Activated T-helper 17 cell treated with anti-CD3 and anti-CD28 coated beads, Interleukin-2, amount 50 U/mL, for 72 hours (primary cell): ENCODE results near the gene PAQR6. TPM values are rescaled to one million over a fixed set of nuclear protein-coding genes. Genes with fewer than 3 reads are reported as not detected.

Experiments used
- ATAC-seq: fragments of 150-1000 bp; cut with Tn5 transposase; replicated peaks from 2 replicates; pipeline ENCODE4 v1.10.0; 2021; ENCODE audit warnings: mild to moderate bottlenecking, moderate library complexity
- H3K27ac Mint-ChIP-seq: one replicate; pipeline ENCODE4 v1.8.0; 2022; ENCODE audit warnings: mixed read lengths
- H3K27me3 Mint-ChIP-seq: one replicate; pipeline ENCODE4 v1.8.0; 2022; ENCODE audit warnings: mixed read lengths
- H3K36me3 Mint-ChIP-seq: one replicate; pipeline ENCODE4 v1.8.0; 2022; ENCODE audit warnings: low read depth, mild to moderate bottlenecking, mixed read lengths
- H3K4me1 Mint-ChIP-seq: one replicate; pipeline ENCODE4 v1.8.0; 2022; ENCODE audit warnings: mixed read lengths
- H3K4me3 Mint-ChIP-seq: one replicate; pipeline ENCODE4 v1.8.0; 2022; ENCODE audit warnings: mild to moderate bottlenecking, mixed read lengths
- H3K9me3 Mint-ChIP-seq: one replicate; pipeline ENCODE4 v1.8.0; 2022; ENCODE audit warnings: mixed read lengths
- total RNA-seq, 2 donors: library from RNA; stranded (reverse); gene quantifications; one replicate each; pipeline ENCODE4 v1.2.3, GENCODE V29; 2022

Gene PAQR6
- total RNA-seq, 2 donors from 2014 or later, result 8.0 to 10.9 TPM

DNA sequence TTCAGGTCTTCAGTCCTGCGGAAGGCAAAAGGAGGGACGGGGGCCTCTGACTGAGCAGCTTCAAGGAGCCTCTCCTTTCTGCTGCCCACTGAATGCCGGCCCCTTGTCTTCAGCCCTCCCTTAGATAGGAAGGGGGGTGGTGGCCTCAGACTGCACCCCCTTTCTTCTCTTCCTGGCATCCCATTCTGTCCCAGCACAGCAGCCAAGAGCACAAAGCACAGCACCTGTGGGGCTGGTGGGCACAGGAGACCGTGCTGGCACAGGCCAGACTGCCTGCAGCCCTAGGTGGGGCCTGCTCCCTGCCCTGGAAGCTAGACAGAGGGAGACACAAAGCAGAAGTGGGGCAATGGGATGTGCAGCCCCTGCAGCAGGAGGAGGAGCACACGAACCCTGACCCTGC lies 1.7 kb upstream of the PAQR6 start:
- H3K4me1 Mint-ChIP-seq, result peaks cover 23% of the 10 kb centered on the region
- ATAC-seq, result no peak
- no peak overlapping the region for H3K27ac Mint-ChIP-seq
- H3K27me3 Mint-ChIP-seq, result no peaks in the 10 kb centered on the region
- no peaks in the 10 kb centered on the region for H3K9me3 Mint-ChIP-seq
- H3K36me3 Mint-ChIP-seq, result peaks cover 44% of the 10 kb centered on the region
- H3K4me3 Mint-ChIP-seq, result no peak overlapping the region

DNA sequence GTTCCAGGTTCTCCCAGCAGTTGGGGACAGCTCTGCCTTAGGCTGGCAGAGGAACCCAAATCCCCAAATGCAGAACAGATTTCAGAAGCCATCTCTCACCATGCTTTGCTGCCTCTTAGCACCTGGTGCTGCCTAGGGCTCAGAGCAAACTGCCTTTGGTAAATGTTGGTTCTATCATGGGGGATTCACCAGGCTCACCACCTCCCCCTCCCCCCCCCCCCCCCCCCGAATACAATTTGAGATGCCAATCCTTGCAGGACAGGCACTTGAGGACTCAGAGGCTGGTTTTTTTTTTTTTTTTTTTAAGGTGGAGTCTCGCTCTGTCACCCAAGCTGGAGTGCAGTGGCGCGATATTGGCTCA lies 447 bp upstream of the PAQR6 start:
- no peak overlapping the region for H3K4me3 Mint-ChIP-seq
- no peak overlapping the region for H3K27ac Mint-ChIP-seq
- peaks cover 18% of the 10 kb centered on the region for H3K4me1 Mint-ChIP-seq
- no peaks in the 10 kb centered on the region for H3K27me3 Mint-ChIP-seq
- peaks cover 31% of the 10 kb centered on the region for H3K36me3 Mint-ChIP-seq
- H3K9me3 Mint-ChIP-seq, result no peaks in the 10 kb centered on the region
- no peak for ATAC-seq

DNA sequence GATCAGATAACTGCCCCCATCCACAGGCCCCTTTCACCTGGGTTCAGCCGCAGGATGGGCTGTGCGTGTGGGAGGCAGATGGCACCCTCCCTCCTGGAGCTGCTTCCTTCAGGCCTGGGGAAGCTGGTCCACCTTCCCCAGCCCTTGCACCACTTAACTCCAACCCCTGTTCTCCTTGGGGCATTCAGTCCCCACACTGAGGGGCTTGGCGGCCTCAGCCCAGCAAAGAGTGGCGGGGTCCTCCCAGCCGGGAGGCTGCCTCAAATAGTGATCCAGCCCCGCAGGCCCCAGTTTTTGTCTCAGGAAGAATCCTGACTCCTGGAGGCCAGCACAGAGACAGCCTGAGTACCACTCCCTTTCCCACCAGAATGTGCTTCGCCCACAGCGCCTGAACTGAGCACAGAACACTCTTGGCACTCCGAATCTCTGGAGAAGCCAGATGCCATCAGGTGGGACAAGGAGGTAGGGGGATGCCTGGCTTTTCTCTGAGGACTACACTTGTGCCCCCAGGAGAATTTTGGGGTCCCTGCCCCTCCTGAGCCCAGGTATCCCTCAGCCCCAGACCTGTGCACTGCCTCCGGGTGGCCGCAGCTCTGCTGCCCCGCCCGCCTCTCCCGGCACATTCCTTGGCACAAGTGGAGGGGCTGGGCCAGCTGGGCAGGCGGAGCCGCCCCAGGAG lies 936 bp downstream of the PAQR6 start:
- ATAC-seq, result no peak
- Mint-ChIP-seq H3K4me1 (peaks cover 14% of the 10 kb centered on the region), H3K36me3 (peaks cover 17% of the 10 kb centered on the region), H3K27ac (no peak overlapping the region), H3K4me3 (peak overlapping the region; percentile 83), H3K27me3 (no peaks in the 10 kb centered on the region), H3K9me3 (no peaks in the 10 kb centered on the region)

DNA sequence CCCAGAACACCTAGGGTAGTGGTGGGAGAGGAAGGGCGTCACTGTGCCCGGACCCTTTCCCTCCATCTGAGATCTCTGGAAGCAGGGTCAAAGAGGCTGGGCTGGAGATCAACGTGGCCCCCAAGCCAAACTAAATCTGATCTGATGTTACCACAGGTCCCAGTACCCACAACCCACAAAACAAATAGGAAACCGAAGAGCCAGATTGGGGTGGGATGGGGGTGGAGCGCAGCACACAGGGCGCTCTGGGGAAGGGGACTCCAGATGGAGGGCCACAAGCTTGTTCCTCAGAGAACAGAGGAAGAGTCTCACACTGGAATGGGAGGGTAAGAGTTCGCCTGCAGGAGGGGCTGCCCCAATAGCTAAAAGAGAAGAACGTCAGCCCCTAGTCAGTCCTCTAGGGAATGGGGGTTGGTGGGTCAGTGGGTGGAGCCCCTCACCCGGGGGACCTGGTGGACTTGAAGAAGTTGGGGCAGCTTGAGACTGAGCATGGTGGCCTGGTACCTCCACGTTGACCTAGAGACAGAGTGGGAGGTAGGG lies 1.5 kb downstream of the PAQR6 start:
- peaks cover 11% of the 10 kb centered on the region for H3K36me3 Mint-ChIP-seq
- peak overlapping the region; percentile 83 for H3K4me3 Mint-ChIP-seq
- H3K9me3 Mint-ChIP-seq, result no peaks in the 10 kb centered on the region
- peak overlapping the region; percentile 28 for H3K27ac Mint-ChIP-seq
- peaks cover 14% of the 10 kb centered on the region for H3K4me1 Mint-ChIP-seq
- no peaks in the 10 kb centered on the region for H3K27me3 Mint-ChIP-seq
- no peak for ATAC-seq

DNA sequence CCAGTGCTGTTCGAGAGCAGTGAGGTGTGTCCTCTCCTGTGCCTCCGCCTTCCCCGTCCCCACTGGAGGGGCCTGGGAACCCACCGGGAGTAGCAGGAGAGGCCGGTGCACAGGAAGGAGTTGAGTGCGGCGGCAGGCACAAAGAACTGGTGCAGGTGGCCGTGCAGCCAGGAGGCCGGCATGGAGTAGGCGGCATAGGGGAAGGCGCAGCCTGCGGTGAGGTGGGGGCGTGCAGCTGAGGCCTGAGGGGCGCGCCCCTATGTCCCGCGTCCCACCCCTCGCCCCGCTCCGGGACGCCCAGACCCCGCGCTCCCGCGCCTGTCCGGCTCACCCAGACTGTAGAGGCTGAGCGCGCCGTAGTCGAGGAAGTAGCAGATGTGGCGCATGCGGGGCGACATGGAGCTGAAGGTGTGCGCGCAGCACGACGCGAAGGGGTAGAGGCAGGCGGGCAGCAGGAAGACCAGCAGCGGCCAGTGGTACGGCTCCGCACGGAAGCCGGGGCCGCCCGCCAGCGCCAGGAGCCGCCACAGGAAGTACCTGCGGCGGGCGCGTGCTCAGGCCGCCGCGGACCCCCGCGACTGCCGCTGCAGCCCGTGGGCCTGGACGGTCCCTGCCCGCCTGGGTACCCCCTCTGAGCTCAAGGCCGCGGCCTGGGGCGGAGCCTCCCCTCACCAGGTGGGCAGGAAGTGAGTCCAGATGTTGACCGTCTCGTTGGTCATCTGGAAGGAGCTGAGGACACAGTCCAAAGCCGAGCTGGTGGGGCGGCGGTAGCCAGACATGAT lies 2.2 kb downstream of the PAQR6 start:
- no peaks in the 10 kb centered on the region for H3K9me3 Mint-ChIP-seq
- H3K27me3 Mint-ChIP-seq, result no peaks in the 10 kb centered on the region
- peak; percentile 58 for ATAC-seq
- H3K4me1 Mint-ChIP-seq, result peaks cover 14% of the 10 kb centered on the region
- H3K4me3 Mint-ChIP-seq, result peak overlapping the region; percentile 83
- peak overlapping the region; percentile 84 for H3K27ac Mint-ChIP-seq
- H3K36me3 Mint-ChIP-seq, result peaks cover 11% of the 10 kb centered on the region

DNA sequence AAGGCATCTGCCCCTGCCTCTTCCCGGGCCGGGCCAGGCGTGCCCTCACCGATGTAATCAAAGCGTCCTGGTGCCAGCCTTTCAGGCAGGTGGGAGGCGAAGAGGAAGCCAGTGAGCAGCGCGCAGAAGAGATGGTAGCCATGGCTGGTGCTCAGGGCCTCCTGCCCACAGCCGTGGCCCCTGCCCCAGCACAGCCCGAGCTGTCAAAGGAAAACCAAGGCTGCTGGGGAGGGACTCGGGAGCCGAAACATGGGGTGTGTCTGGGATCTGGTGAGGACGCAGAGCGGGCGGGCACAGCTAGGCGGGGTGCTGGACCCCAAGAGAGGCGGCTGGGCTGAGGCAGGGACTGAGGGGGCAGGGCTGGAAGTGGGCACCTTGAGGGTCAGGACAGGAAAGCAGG lies 3.1 kb downstream of the PAQR6 start:
- peaks cover 14% of the 10 kb centered on the region for H3K4me1 Mint-ChIP-seq
- no peak for ATAC-seq
- no peaks in the 10 kb centered on the region for H3K9me3 Mint-ChIP-seq
- H3K27ac Mint-ChIP-seq, result peak overlapping the region; percentile 84
- H3K27me3 Mint-ChIP-seq, result no peaks in the 10 kb centered on the region
- peaks cover 12% of the 10 kb centered on the region for H3K36me3 Mint-ChIP-seq
- H3K4me3 Mint-ChIP-seq, result peak overlapping the region; percentile 83

GRCh38 chr1:156244126-156244525 lies 3.7 kb downstream of the PAQR6 start:
- H3K27me3 Mint-ChIP-seq, result no peaks in the 10 kb centered on the region
- no peaks in the 10 kb centered on the region for H3K9me3 Mint-ChIP-seq
- peak overlapping the region; percentile 39 for H3K27ac Mint-ChIP-seq
- peaks cover 14% of the 10 kb centered on the region for H3K4me1 Mint-ChIP-seq
- H3K36me3 Mint-ChIP-seq, result peaks cover 17% of the 10 kb centered on the region
- no peak for ATAC-seq
- peak overlapping the region; percentile 83 for H3K4me3 Mint-ChIP-seq

DNA sequence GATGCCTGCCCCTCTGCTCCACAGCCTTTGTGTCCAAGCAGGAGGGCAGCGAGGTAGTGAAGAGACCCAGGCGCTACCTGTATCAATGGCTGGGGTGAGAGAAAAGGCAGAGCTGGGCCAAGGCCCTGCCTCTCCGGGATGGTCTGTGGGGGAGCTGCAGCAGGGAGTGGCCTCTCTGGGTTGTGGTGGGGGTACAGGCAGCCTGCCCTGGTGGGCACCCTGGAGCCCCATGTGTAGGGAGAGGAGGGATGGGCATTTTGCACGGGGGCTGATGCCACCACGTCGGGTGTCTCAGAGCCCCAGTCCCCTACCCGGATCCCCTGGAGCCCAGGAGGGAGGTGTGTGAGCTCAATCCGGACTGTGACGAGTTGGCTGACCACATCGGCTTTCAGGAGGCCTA lies 5.1 kb downstream of the PAQR6 start:
- no peaks in the 10 kb centered on the region for H3K9me3 Mint-ChIP-seq

DNA sequence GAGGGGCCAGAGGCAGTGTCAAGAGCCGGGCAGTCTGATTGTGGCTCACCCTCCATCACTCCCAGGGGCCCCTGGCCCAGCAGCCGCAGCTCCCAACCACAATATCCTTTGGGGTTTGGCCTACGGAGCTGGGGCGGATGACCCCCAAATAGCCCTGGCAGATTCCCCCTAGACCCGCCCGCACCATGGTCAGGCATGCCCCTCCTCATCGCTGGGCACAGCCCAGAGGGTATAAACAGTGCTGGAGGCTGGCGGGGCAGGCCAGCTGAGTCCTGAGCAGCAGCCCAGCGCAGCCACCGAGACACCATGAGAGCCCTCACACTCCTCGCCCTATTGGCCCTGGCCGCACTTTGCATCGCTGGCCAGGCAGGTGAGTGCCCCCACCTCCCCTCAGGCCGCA lies 5.9 kb downstream of the PAQR6 start, which contains the start of gene BGLAP:
BGLAP (plus strand) TSS at position 259 of the 400 bp plus-strand sequence; CDS start at position 307, 48 bp downstream.
- H3K36me3 Mint-ChIP-seq, result peaks cover 39% of the 10 kb centered on the region
- no peaks in the 10 kb centered on the region for H3K27me3 Mint-ChIP-seq
- ATAC-seq, result no peak
- peak within 1 kb of the TSS; percentile 39 for H3K27ac Mint-ChIP-seq
- H3K9me3 Mint-ChIP-seq, result no peaks in the 10 kb centered on the region
- no peak within 1 kb of the TSS for H3K4me3 Mint-ChIP-seq
- H3K4me1 Mint-ChIP-seq, result peaks cover 14% of the 10 kb centered on the region

More for the DNA sequence above, 5.1 kb downstream of the PAQR6 start:
- no peak overlapping the region for H3K4me3 Mint-ChIP-seq
- peak overlapping the region; percentile 39 for H3K27ac Mint-ChIP-seq
- peaks cover 31% of the 10 kb centered on the region for H3K36me3 Mint-ChIP-seq
- no peaks in the 10 kb centered on the region for H3K27me3 Mint-ChIP-seq
- H3K4me1 Mint-ChIP-seq, result peaks cover 14% of the 10 kb centered on the region
- ATAC-seq, result no peak

- no peaks in the 10 kb centered on the region for H3K9me3 Mint-ChIP-seq
- peak overlapping the region; percentile 20 for H3K27ac Mint-ChIP-seq
- peaks cover 14% of the 10 kb centered on the region for H3K4me1 Mint-ChIP-seq
- no peak for ATAC-seq
- no peak overlapping the region for H3K4me3 Mint-ChIP-seq
- H3K36me3 Mint-ChIP-seq, result peaks cover 45% of the 10 kb centered on the region
- no peaks in the 10 kb centered on the region for H3K27me3 Mint-ChIP-seq
These were observed 6.5 kb downstream of the PAQR6 start for GRCh38 chr1:156241311-156241811.

DNA sequence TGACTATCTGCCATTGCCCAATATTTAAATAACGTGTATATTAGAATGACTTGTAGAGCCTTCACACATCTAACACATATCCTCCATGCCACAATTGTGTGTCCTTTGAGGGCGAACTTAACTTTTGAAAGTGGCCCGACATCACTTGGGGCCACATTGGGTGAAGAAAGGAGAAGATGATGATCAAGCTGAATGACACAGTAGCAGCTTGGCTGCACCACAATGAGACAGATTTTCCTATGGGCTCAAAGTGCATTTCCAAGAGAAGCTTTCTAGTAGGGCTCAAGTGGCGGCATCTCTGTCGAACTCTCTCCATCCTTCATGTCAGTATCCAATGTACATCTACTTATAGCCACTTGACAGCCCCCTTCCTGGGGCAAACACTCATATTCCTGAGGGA lies 9.6 kb downstream of the PAQR6 start:
- no peaks in the 10 kb centered on the region for H3K27me3 Mint-ChIP-seq
- no peaks in the 10 kb centered on the region for H3K9me3 Mint-ChIP-seq
- H3K27ac Mint-ChIP-seq, result no peak overlapping the region
- no peaks in the 10 kb centered on the region for H3K4me1 Mint-ChIP-seq
- no peak overlapping the region for H3K4me3 Mint-ChIP-seq
- peaks cover 76% of the 10 kb centered on the region for H3K36me3 Mint-ChIP-seq
- no peak for ATAC-seq

DNA sequence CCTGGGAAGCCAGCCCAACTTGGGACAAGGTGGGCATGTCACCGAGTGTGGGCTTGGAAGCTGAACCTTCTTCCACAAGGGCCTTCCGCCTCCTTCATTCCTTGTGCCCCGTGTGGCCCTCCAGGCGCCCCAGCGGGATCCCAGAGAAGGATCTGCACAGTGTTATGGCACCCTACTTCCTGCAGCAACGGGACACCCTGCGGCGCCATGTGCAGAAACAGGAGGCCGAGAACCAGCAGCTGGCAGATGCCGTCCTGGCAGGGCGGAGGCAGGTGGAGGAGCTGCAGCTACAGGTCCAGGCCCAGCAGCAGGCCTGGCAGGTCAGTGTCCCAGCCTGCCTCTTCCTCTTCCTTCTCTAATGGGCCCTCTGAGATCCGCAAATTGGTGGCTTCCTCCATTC lies 11.7 kb downstream of the PAQR6 start:
- no peak overlapping the region for H3K4me3 Mint-ChIP-seq
- peaks cover 77% of the 10 kb centered on the region for H3K36me3 Mint-ChIP-seq
- no peaks in the 10 kb centered on the region for H3K27me3 Mint-ChIP-seq
- no peaks in the 10 kb centered on the region for H3K4me1 Mint-ChIP-seq
- ATAC-seq, result no peak
- H3K9me3 Mint-ChIP-seq, result no peaks in the 10 kb centered on the region
- no peak overlapping the region for H3K27ac Mint-ChIP-seq

- Mint-ChIP-seq H3K4me1 (no peaks in the 10 kb centered on the region), H3K27me3 (no peaks in the 10 kb centered on the region), H3K27ac (no peak overlapping the region), H3K36me3 (peaks cover 75% of the 10 kb centered on the region), H3K9me3 (no peaks in the 10 kb centered on the region), H3K4me3 (no peak overlapping the region)
- no peak for ATAC-seq
These were observed 14.3 kb downstream of the PAQR6 start for GRCh38 chr1:156233426-156234127.

DNA sequence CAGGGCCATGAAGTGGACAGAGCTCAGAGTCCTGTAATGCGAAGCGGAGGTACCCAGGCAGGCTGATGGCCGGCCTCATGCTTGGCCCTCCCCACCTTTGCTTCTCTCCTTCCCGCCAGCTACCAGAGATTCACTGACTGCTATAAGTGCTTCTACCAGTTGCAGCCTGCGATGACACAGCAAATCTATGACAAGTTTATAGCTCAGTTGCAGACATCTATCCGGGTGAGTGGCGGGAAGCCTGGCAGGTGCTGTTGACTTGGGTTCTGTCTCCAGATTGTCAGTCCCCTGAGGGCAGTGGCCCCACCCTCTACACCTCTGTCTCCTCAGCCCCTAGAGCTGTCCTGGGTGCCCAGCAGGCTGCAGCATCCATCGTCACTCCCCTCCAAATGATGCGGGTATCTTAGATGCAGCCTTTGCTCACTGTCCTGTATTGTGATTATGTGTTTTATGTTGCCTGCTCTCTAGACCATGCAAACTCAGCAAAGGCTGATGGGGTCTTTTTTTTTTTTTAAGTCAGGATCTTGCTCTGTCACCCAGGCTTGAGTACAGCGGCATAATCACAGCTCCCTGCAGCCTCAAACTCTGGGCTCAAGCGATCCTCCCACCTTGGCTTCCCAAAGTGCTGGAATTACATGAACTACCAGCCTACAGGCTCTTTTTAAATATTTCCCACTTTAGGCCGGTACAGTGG lies 15.5 kb downstream of the PAQR6 start:
- peaks cover 72% of the 10 kb centered on the region for H3K36me3 Mint-ChIP-seq
- H3K9me3 Mint-ChIP-seq, result no peaks in the 10 kb centered on the region
- H3K27ac Mint-ChIP-seq, result no peak overlapping the region
- no peaks in the 10 kb centered on the region for H3K4me1 Mint-ChIP-seq
- ATAC-seq, result no peak
- H3K27me3 Mint-ChIP-seq, result no peaks in the 10 kb centered on the region
- H3K4me3 Mint-ChIP-seq, result no peak overlapping the region
